DND-41 (cell line): ENCODE results near the gene TLCD5.

Experiments used
- ATAC-seq: fragments of 200-7000 bp; cut with Tn5 transposase; 3 replicates; pipeline ENCODE4 v1.9.1; 2021; ENCODE audit warnings: low read depth; ENCODE audit not compliant: insufficient read depth
- DNase-seq: peaks from one replicate; pipeline ENCODE4 v3.0.0-alpha.2; 2020
- H2AFZ ChIP-seq: 2 replicates; pipeline ENCODE4 v1.6.0; 2012; ENCODE audit warnings: low read depth, low read length
- H3K27ac ChIP-seq: 2 replicates; pipeline ENCODE4 v1.5.1; 2012; ENCODE audit warnings: low read length, inconsistent platforms
- H3K27me3 ChIP-seq: fragments of 200-600 bp; sonication (generic); 2 replicates; pipeline ENCODE4 v1.6.0; 2012; ENCODE audit warnings: low read length, mild to moderate bottlenecking, inconsistent platforms; ENCODE audit not compliant: insufficient read depth, poor library complexity
- H3K36me3 ChIP-seq: 2 replicates; pipeline ENCODE4 v1.5.1; 2012; ENCODE audit warnings: low read length, inconsistent platforms; ENCODE audit not compliant: insufficient read depth
- H3K4me1 ChIP-seq: 2 replicates; pipeline ENCODE4 v1.5.1; 2012; ENCODE audit warnings: mild to moderate bottlenecking, low read length; ENCODE audit not compliant: insufficient read depth
- H3K4me2 ChIP-seq: 2 replicates; pipeline ENCODE4 v1.6.0; 2012; ENCODE audit warnings: mild to moderate bottlenecking, moderate library complexity, low read length, inconsistent platforms; ENCODE audit not compliant: insufficient read depth
- H3K4me3 ChIP-seq, 2 experiments: fragments of 200-600 bp in 1 of 2; shearing (Covaris generic) in 1 of 2; 2 replicates each; pipeline ENCODE4 v1.5.1; 2012 to 2016; ENCODE audit warnings: inconsistent platforms in 2 of 2, low read length in 2 of 2, mild to moderate bottlenecking in 2 of 2, low read depth in 1 of 2, moderate library complexity in 1 of 2
- H3K79me2 ChIP-seq: 2 replicates; pipeline ENCODE4 v1.6.0; 2012; ENCODE audit warnings: low read length, inconsistent platforms; ENCODE audit not compliant: insufficient read depth
- H3K9ac ChIP-seq: 2 replicates; pipeline ENCODE4 v1.6.0; 2012; ENCODE audit warnings: low read depth, mild to moderate bottlenecking, inconsistent platforms, low read length, moderate library complexity
- H3K9me3 ChIP-seq: 2 replicates; pipeline ENCODE4 v1.5.1; 2012; ENCODE audit warnings: low read length, moderate library complexity, mild to moderate bottlenecking, inconsistent platforms; ENCODE audit not compliant: insufficient read depth, severe bottlenecking
- H4K20me1 ChIP-seq: 2 replicates; pipeline ENCODE4 v1.6.0; 2012; ENCODE audit warnings: low read length; ENCODE audit not compliant: insufficient read depth
- EZH2 ChIP-seq: IDR thresholded peaks from 3 replicates; pipeline ENCODE4 v1.6.1; 2012; ENCODE audit warnings: borderline replicate concordance, low read depth, mild to moderate bottlenecking, moderate library complexity, low read length, inconsistent platforms; ENCODE audit not compliant: severe bottlenecking
- TF ChIP-seq, protein P1 (sequence below): IDR thresholded peaks from 2 replicates; pipeline ENCODE4 v1.5.1; 2012; ENCODE audit warnings: borderline replicate concordance, low read length, moderate library complexity, mild to moderate bottlenecking; ENCODE audit not compliant: poor library complexity, severe bottlenecking; ENCODE audit errors: extremely low read depth

Gene TLCD5

DNA sequence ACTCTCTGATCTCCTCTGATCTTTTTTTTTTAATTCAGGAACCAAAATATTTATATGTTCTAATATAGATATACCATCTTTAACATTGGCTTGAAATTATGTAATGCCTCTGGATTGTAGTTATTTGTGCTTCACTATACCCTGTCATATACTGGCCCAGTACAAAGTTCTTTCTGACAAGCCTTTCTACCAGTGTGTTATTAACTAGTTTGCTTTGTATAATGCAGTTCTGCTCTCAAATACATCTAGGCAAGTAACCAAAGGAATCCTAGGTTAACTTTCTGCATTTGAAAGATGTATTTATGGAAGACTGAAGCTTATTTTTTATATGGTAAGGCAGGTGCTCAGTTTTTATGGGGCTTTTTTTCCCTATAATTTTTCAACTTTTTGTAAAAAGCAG is 47.2 kb downstream of the TLCD5 start:
- no peaks in the 10 kb centered on the region for H4K20me1 ChIP-seq
- no peak overlapping the region for H3K9ac ChIP-seq
- H3K4me1 ChIP-seq, result no peaks in the 10 kb centered on the region
- no peak for TF ChIP-seq EZH2
- TF ChIP-seq, protein P1, sequence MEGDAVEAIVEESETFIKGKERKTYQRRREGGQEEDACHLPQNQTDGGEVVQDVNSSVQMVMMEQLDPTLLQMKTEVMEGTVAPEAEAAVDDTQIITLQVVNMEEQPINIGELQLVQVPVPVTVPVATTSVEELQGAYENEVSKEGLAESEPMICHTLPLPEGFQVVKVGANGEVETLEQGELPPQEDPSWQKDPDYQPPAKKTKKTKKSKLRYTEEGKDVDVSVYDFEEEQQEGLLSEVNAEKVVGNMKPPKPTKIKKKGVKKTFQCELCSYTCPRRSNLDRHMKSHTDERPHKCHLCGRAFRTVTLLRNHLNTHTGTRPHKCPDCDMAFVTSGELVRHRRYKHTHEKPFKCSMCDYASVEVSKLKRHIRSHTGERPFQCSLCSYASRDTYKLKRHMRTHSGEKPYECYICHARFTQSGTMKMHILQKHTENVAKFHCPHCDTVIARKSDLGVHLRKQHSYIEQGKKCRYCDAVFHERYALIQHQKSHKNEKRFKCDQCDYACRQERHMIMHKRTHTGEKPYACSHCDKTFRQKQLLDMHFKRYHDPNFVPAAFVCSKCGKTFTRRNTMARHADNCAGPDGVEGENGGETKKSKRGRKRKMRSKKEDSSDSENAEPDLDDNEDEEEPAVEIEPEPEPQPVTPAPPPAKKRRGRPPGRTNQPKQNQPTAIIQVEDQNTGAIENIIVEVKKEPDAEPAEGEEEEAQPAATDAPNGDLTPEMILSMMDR, result no peak
- no peaks in the 10 kb centered on the region for H3K9me3 ChIP-seq
- no peaks in the 10 kb centered on the region for H3K79me2 ChIP-seq
- no peak overlapping the region for H3K4me3 ChIP-seq
- no peak overlapping the region for H3K4me2 ChIP-seq
- DNase-seq, result no peak
- ATAC-seq, result no peak
- H3K36me3 ChIP-seq, result no peaks in the 10 kb centered on the region
- H2AFZ ChIP-seq, result no peak overlapping the region
- H3K27ac ChIP-seq, result no peak overlapping the region
- peaks cover 22% of the 10 kb centered on the region for H3K27me3 ChIP-seq

DNA sequence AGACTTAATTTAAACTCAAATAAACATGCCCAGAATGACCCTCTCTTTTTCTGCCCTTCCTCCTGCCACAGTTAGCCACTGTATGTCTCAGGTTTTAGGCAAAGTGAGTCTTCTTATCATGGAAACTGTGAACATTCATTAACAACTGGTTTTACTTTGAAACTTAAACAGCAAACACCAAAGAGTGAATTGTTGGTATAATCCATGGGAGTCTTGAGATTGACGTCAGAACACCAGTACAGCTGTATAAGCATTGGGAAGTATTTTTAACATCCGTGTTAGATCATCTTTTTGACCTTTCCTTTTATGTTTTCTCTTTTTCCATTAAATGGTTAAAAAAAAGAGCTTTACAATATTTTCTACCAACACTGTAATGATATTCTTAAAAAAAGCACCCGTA is 50.0 kb downstream of the TLCD5 start:
- Histone ChIP-seq H2AFZ (no peak overlapping the region), H3K9ac (no peak overlapping the region), H3K9me3 (no peaks in the 10 kb centered on the region), H3K27me3 (peaks cover 19% of the 10 kb centered on the region), H3K36me3 (no peaks in the 10 kb centered on the region), H3K27ac (no peak overlapping the region), H4K20me1 (no peaks in the 10 kb centered on the region), H3K4me2 (no peak overlapping the region), H3K4me3 (no peak overlapping the region), H3K79me2 (no peaks in the 10 kb centered on the region), H3K4me1 (no peaks in the 10 kb centered on the region)
- no peak for TF ChIP-seq EZH2
- TF ChIP-seq, protein P1, result no peak
- no peak for ATAC-seq
- no peak for DNase-seq

DNA sequence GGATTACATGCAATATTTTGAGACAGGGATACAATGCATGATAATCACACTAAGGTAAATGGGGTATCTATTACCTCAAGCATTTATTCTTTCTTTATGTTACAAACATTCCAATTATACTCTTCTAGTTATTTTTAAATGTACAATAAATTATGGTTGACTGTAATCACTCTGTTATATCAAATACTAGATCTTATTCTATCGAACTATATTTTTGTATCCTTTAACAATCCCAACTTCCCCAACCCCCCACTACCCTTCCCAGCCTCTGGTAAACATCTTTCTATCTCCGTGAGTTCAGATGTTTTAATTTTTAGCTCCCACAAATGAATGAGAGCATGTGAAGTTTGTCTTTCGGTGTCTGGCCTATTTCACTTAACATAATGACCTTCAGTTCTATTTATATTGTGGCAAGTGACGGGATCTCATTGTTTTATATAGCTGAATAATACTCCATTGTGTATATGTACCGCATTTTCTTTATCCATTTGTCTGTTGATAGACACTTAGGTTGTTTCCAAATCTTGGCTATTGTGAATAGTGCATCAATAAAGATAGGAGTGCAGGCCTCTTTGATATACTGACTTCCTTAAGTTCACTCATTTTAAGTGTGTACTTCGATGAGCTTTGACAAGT is 51.6 kb downstream of the TLCD5 start:
- no peaks in the 10 kb centered on the region for H3K9me3 ChIP-seq
- no peak for ATAC-seq
- no peak overlapping the region for H3K4me3 ChIP-seq
- H3K27me3 ChIP-seq, result peaks cover 26% of the 10 kb centered on the region
- no peak overlapping the region for H3K9ac ChIP-seq
- no peaks in the 10 kb centered on the region for H3K4me1 ChIP-seq
- H3K36me3 ChIP-seq, result no peaks in the 10 kb centered on the region
- no peak for TF ChIP-seq EZH2
- TF ChIP-seq, protein P1, result no peak
- no peaks in the 10 kb centered on the region for H4K20me1 ChIP-seq
- no peak overlapping the region for H3K27ac ChIP-seq
- DNase-seq, result no peak
- H3K79me2 ChIP-seq, result no peaks in the 10 kb centered on the region
- no peak overlapping the region for H3K4me2 ChIP-seq
- no peak overlapping the region for H2AFZ ChIP-seq
